Gastroesophageal sphincter (tissue), 3 donors: ENCODE results near the gene INTS11.

ENCODE experiments used
- POLR2A ChIP-seq, 2 donors: fragments of 450-650 bp; IDR thresholded peaks; one replicate each; pipeline ENCODE4 v1.6.1; 2017; ENCODE audit warnings: antibody characterized with exemption in 2 of 2, mild to moderate bottlenecking in 2 of 2, moderate library complexity in 1 of 2
- POLR2AphosphoS5 ChIP-seq: sonication (generic); formaldehyde crosslinking; IDR thresholded peaks from one replicate; pipeline ENCODE4 v1.6.1; 2017; ENCODE audit warnings: antibody characterized with exemption
- TF ChIP-seq, protein P1 (sequence below), 4 experiments: fragments of 200-600 bp in 2 of 4; fragments of 450-650 bp in 2 of 4; sonication (generic) in 1 of 4; IDR thresholded peaks; one replicate each; pipeline ENCODE4 v1.5.1; 2017 to 2019; ENCODE audit warnings: antibody characterized with exemption in 4 of 4, mild to moderate bottlenecking in 2 of 4, moderate library complexity in 2 of 4

DNA sequence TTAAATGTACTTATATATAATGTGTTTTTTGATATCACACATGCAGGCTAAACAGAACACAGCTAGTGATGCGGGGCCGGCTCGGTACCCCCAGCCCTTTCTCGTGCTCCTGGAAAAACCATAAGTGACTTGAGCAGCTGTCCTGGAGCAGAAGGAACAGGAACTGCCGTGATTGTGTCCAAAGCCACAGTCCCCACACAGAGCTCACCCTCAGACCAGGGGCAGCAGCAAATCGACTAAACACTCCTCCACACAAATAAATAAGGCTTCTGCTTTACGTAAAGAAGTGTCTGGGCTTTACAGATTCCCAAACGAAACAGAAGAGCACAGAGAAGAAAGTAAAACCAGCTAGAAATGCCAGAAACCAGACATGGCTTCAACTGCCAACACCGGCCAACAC, 60.4 kb downstream of the INTS11 start:
- no peak for TF ChIP-seq POLR2A (IDR thresholded peaks at IDR 0.05)
- TF ChIP-seq POLR2AphosphoS5, result no peak
- TF ChIP-seq, protein P1, sequence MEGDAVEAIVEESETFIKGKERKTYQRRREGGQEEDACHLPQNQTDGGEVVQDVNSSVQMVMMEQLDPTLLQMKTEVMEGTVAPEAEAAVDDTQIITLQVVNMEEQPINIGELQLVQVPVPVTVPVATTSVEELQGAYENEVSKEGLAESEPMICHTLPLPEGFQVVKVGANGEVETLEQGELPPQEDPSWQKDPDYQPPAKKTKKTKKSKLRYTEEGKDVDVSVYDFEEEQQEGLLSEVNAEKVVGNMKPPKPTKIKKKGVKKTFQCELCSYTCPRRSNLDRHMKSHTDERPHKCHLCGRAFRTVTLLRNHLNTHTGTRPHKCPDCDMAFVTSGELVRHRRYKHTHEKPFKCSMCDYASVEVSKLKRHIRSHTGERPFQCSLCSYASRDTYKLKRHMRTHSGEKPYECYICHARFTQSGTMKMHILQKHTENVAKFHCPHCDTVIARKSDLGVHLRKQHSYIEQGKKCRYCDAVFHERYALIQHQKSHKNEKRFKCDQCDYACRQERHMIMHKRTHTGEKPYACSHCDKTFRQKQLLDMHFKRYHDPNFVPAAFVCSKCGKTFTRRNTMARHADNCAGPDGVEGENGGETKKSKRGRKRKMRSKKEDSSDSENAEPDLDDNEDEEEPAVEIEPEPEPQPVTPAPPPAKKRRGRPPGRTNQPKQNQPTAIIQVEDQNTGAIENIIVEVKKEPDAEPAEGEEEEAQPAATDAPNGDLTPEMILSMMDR (IDR thresholded peaks at IDR 0.05), result no peak
